ENCODE measurements around the gene AFAP1L1. TPM values are rescaled to one million over a fixed set of nuclear protein-coding genes. Genes with fewer than 3 reads are reported as not detected.

Gene AFAP1L1
- total and polyA plus RNA-seq, 2 of the 13 experiments (the other 11 are each of a cell fraction or from before 2014, with no cell fraction given): 0.38 to 1.0 TPM

DNA sequence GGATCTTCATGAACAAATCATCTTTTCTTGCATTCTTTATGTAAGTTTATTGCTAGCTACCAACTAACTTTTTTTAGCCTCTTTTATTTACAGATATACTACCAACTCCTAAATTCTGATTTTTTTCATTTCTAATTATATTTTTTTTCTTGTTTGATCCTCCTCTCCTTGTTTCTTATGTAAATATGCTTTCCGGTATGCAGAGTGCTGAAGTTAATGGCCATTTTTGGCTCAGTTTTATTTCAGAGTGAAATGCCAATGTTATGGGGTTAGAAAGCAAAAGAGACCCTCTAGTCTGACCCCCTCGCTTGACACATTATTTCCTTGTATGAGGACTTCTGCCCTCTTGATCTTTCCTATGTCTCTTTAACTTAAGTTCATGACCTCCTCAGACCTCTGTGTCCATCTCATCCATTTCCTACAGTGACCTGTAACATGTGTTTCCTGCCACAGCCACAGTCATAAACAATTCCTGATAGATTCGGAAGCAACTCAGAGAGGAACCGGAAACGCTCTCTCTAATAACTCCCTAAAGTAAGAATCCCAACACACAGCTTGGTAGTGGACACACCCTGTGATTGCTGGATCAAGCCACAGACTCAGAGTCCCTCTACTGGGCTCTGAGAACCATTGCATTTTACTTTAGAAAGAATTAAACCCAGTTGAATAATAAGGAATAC, 42.9 kb upstream of the AFAP1L1 start:
- H3K79me2 ChIP-seq (ENCODE audit: insufficient read depth, low read length): no peaks in the 10 kb centered on the region
- no peaks in the 10 kb centered on the region for H3K36me3 ChIP-seq (replicated peaks in 1 of 2; ENCODE audit: control insufficient read depth in 1 of 2, insufficient read depth in 2 of 2, low read length in 2 of 2)
- CTCF ChIA-PET (ENCODE audit: low intra/inter-chr PET ratio, low total read pairs): interaction anchor here (0.7 to 2.3 kb wide), 6 partner anchors 8 to 103 kb away, joined by 3 to 45 read pairs (median 5); partner anchors contain the start of gene ABLIM3
- 23% methylated on average over 5 of the region's 5 CpGs for WGBS (ENCODE audit: low lambda C conversion rate)
- intact Hi-C loops (cut with micrococcal nuclease; ENCODE audit: unreplicated experiment): loop anchor here (1.0 to 10.0 kb wide), 6 partner anchors 36 to 164 kb away; partner anchors contain the start of genes ABLIM3 and SH3TC2
- no peaks in the 10 kb centered on the region for H4K20me1 ChIP-seq (ENCODE audit: insufficient read depth, low read length)
- BruUV-seq (replicated peaks): no TSS peak
- H3K27me3 ChIP-seq (ENCODE audit: control insufficient read depth in 1 of 2, insufficient read depth in 2 of 2, low read length in 2 of 2): no peaks in the 10 kb centered on the region
- H3K4me1 ChIP-seq (ENCODE audit: insufficient read depth, low read length): peaks cover 28% of the 10 kb centered on the region
- in situ Hi-C loops (cut with HindIII; ENCODE audit: extremely low pct_ligation_motif_present, low pct_unique_long_range_greater_than_20kb): loop anchor here (5.0 kb wide), 1 partner anchor 86 kb away; the partner anchor contains the start of gene ABLIM3
- H3K9me3 ChIP-seq (ENCODE audit: low read length): no peaks in the 10 kb centered on the region
- peak overlapping the region; percentile 20; the same call in 1 of the 2 replicates for H3K4me2 ChIP-seq (ENCODE audit: low read depth, low read length)
- no peak overlapping the region for H3K27ac ChIP-seq (ENCODE audit: extremely low read length, insufficient read depth, low read length)
- POLR2A ChIA-PET: interaction anchor here (1.0 to 2.6 kb wide), 6 partner anchors 55 to 114 kb away, joined by 3 to 17 read pairs (median 8); partner anchors contain the start of gene ABLIM3
- H3K4me3 ChIP-seq (replicated peaks in 1 of 3; ENCODE audit: insufficient read depth in 1 of 3, low read depth in 2 of 3, low read length in 3 of 3): no peak overlapping the region
- peak; percentile 97 for ATAC-seq
- no peak overlapping the region for H2AFZ ChIP-seq (ENCODE audit: low read length)
- peak; percentile 78 for FAIRE-seq
- no peak overlapping the region for H3K9ac ChIP-seq (ENCODE audit: insufficient read depth, low read depth, low read length)
- peak; percentile 79 for DNase-seq (ENCODE audit: low spot score)
- TF ChIP-seq STAG1 (CRISPR knock-in tag; IDR thresholded peaks at IDR 0.05) (peak; percentile 88), ZBTB3 (CRISPR knock-in tag; IDR thresholded peaks at IDR 0.05; ENCODE audit: borderline replicate concordance, low read depth) (no peak), ELF1 (CRISPR knock-in tag; IDR thresholded peaks at IDR 0.05) (peak; percentile 23; the same call in 1 of the 2 replicates), RAD21 (CRISPR knock-in tag; IDR thresholded peaks at IDR 0.05) (peak; percentile 82), XRCC5 (optimal IDR thresholded peaks at IDR 0.05; ENCODE audit: low read length) (peak; percentile 34), GTF3A (CRISPR knock-in tag; conservative IDR thresholded peaks at IDR 0.05) (no peak), SAP130 (CRISPR knock-in tag; IDR thresholded peaks at IDR 0.05; ENCODE audit: low read depth) (no peak), RARA (CRISPR knock-in tag; IDR thresholded peaks at IDR 0.05) (0 out of 2 replicates have a peak, but pooled peaks have one; percentile 27), ZNF224 (CRISPR knock-in tag; IDR thresholded peaks at IDR 0.05) (no peak), ZNF124 (CRISPR knock-in tag; IDR thresholded peaks at IDR 0.05) (0 out of 2 replicates have a peak, but pooled peaks have one; percentile 29), ETV5 (CRISPR knock-in tag; IDR thresholded peaks at IDR 0.05; ENCODE audit: borderline replicate concordance) (peak; percentile 30; the same call in 1 of the 2 replicates), ZNF3 (CRISPR knock-in tag; IDR thresholded peaks at IDR 0.05) (0 out of 2 replicates have a peak, but pooled peaks have one; percentile 8), MIXL1 (CRISPR knock-in tag; IDR thresholded peaks at IDR 0.05) (0 out of 2 replicates have a peak, but pooled peaks have one; percentile 41), GFI1 (CRISPR knock-in tag; IDR thresholded peaks at IDR 0.05; ENCODE audit: borderline replicate concordance) (no peak), RELA (CRISPR knock-in tag; IDR thresholded peaks at IDR 0.05) (0 out of 2 replicates have a peak, but pooled peaks have one; percentile 26), RXRB (CRISPR knock-in tag; IDR thresholded peaks at IDR 0.05; ENCODE audit: borderline replicate concordance) (peak; percentile 46; the same call in 1 of the 2 replicates), FOXM1 (CRISPR knock-in tag; IDR thresholded peaks at IDR 0.05) (no peak)
- TF ChIP-seq, protein P1, sequence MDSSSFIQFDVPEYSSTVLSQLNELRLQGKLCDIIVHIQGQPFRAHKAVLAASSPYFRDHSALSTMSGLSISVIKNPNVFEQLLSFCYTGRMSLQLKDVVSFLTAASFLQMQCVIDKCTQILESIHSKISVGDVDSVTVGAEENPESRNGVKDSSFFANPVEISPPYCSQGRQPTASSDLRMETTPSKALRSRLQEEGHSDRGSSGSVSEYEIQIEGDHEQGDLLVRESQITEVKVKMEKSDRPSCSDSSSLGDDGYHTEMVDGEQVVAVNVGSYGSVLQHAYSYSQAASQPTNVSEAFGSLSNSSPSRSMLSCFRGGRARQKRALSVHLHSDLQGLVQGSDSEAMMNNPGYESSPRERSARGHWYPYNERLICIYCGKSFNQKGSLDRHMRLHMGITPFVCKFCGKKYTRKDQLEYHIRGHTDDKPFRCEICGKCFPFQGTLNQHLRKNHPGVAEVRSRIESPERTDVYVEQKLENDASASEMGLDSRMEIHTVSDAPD (CRISPR knock-in tag; IDR thresholded peaks at IDR 0.05): no peak
- TF ChIP-seq, protein P2, sequence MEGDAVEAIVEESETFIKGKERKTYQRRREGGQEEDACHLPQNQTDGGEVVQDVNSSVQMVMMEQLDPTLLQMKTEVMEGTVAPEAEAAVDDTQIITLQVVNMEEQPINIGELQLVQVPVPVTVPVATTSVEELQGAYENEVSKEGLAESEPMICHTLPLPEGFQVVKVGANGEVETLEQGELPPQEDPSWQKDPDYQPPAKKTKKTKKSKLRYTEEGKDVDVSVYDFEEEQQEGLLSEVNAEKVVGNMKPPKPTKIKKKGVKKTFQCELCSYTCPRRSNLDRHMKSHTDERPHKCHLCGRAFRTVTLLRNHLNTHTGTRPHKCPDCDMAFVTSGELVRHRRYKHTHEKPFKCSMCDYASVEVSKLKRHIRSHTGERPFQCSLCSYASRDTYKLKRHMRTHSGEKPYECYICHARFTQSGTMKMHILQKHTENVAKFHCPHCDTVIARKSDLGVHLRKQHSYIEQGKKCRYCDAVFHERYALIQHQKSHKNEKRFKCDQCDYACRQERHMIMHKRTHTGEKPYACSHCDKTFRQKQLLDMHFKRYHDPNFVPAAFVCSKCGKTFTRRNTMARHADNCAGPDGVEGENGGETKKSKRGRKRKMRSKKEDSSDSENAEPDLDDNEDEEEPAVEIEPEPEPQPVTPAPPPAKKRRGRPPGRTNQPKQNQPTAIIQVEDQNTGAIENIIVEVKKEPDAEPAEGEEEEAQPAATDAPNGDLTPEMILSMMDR (CRISPR knock-in tag; IDR thresholded peaks at IDR 0.05): peak; percentile 77
- TF ChIP-seq, protein P3, sequence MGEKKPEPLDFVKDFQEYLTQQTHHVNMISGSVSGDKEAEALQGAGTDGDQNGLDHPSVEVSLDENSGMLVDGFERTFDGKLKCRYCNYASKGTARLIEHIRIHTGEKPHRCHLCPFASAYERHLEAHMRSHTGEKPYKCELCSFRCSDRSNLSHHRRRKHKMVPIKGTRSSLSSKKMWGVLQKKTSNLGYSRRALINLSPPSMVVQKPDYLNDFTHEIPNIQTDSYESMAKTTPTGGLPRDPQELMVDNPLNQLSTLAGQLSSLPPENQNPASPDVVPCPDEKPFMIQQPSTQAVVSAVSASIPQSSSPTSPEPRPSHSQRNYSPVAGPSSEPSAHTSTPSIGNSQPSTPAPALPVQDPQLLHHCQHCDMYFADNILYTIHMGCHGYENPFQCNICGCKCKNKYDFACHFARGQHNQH (CRISPR knock-in tag; IDR thresholded peaks at IDR 0.05): 0 out of 2 replicates have a peak, but pooled peaks have one; percentile 23

All from HepG2 (cell line).